SJSA1 (cell line): ENCODE data around the gene CTIF. TPM values are rescaled to one million over a fixed set of nuclear protein-coding genes. Genes with fewer than 3 reads are reported as not detected.
A peak's percentile ranks its signal among the peaks of the same experiment; 100 is the strongest.

Experiments
- DNase-seq, 2 experiments: peaks; one replicate each; pipeline ENCODE4 v3.0.0-alpha.2; 2015 to 2020; ENCODE audit warnings: low spot score in 2 of 2, low read depth in 1 of 2
- H3K27ac ChIP-seq: fragments of 250-450 bp; sonication (Bioruptor Pico); 2 replicates; pipeline ENCODE4 v1.5.1; 2020; ENCODE audit warnings: mild to moderate bottlenecking, moderate library complexity
- H3K27me3 ChIP-seq: fragments of 250-450 bp; sonication (Bioruptor Pico); replicated peaks from 2 replicates; pipeline ENCODE4 v1.5.1; 2020; ENCODE audit warnings: mild to moderate bottlenecking, moderate library complexity
- H3K36me3 ChIP-seq: fragments of 250-450 bp; sonication (Bioruptor Pico); 2 replicates; pipeline ENCODE4 v1.5.1; 2020; ENCODE audit warnings: mild to moderate bottlenecking
- H3K4me1 ChIP-seq: fragments of 250-450 bp; sonication (Bioruptor Pico); replicated peaks from 2 replicates; pipeline ENCODE4 v1.6.1; 2021; ENCODE audit warnings: mild to moderate bottlenecking
- H3K4me3 ChIP-seq: fragments of 250-450 bp; sonication (Bioruptor Pico); 2 replicates; pipeline ENCODE4 v1.5.1; 2020; ENCODE audit warnings: mild to moderate bottlenecking
- H3K9me3 ChIP-seq: fragments of 250-450 bp; sonication (Bioruptor Pico); replicated peaks from 2 replicates; pipeline ENCODE4 v1.5.1; 2020; ENCODE audit warnings: mild to moderate bottlenecking
- total RNA-seq: library from RNA; depleted of rRNA; stranded (reverse); fragments of >200 nt; shearing (Covaris generic); gene quantifications from 2 replicates; pipeline ENCODE4 v1.2.3, GENCODE V29; 2014

CTIF gene
- total RNA-seq, 1 experiment from 2014 or later: 91.5 TPM

DNA sequence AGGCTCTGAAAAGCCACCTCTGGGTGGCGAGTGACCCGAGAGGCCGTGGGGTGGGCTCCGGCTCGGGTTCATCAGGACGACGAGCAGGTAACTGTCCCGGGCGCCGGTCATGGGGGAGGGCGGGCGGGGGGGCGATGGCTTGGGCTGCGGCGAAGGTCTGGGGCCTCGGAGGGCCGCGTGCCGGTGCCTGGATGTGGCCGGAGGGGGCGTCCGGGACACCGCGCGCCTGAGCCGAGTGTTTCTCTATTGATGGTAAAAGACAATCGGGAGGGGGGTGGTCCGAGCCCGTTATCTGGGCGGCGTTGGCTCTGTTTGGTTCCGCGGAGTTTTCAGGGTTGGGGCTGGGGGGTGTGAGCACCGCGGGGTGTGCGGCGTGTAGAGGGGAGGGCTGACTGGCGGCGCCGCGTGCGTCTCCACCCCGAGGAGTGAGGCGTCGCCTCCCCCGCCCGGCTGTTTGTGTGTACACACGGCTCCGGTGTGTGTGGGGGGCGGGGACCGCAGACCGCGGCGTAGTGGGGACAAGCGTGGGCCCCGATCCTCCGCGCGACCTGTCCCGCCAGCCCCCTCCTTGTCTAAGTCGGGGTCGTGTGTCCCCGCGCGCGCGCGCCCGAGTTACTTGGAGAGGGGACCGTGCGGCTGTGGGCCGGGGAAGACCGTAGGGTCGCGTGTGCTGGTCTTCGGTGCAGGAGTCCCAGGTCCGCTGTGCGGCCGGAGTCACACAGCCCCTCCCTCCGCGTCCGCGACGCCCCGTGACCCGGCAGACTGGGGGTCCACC, 1.6 kb downstream of the CTIF start:
- Histone ChIP-seq H3K9me3 (0 out of 2 replicates have a peak, but pooled peaks cover 2% of the 10 kb centered on the region), H3K4me1 (peaks cover 69% of the 10 kb centered on the region), H3K27ac (peak overlapping the region; percentile 74), H3K36me3 (peaks cover 52% of the 10 kb centered on the region), H3K4me3 (peak overlapping the region; percentile 79), H3K27me3 (no peaks in the 10 kb centered on the region)
- DNase-seq: peak; percentile 86 to 89

DNA sequence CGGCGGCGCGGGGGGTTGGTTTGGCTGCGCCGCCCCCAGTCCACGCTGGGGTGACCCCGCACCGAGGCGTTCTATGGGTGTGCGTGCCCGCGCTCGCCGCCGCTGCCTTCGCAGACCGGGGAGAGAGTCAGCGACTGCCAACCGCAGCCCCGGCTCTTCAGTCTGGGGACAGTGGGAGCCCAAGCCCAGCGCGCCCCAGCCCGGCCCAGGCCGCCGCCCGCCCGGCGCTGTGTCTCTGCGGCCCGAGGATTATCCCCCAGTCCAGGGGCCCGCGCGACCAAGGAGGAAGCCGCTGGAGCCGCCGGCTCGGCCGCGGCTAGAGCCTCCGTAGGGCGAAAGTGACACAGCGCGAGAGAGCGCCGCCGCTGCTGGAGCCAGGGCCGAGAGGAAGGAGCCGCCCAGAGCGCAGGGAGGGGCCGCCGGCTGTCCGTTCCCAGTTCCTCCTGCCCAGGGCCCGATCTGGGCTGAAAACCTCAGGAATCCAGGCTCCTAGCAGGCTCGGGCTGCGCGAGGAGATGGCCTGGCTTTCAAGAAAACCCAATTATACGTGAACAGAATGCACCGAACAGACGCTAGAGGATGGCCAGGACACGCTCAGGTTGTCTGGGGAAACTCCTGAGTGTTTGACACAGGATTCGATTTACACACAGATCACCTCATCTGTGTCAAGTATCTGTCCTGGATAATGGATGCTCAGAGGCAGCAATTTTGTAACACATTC, 2.4 kb downstream of the CTIF start:
- H3K4me3 ChIP-seq: peak overlapping the region; percentile 79

DNA sequence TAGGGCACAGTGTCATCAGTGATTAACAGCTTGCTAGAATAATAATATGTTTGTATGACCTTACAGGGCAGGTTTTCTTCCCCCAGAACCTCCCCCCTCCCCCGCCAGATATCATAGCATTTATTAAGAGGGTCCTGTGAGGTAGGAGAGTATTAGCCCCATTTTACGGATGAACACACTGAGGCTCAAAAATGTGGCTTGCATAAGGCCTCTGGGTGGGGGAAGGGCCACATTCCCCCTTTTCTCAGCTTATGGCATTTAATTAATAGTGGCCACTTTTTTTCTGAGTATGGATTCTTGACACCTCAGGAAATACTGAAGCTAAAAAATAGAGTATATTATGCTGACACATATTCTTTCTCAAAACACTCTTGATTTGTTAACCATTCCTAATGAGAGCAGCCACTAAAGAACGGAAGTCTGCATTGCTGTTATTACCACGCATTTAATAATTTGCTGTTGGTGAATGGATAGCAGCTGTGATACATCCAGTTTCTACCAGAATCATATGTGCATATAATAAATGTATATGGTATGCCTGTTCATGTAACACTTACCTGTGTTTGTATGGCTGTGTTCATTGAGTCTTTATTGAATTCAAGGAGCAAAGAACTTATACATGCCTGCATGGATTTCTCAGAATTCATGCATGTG, 3.0 kb downstream of the CTIF start:
- peaks cover 71% of the 10 kb centered on the region for H3K4me1 ChIP-seq
- no peaks in the 10 kb centered on the region for H3K27me3 ChIP-seq
- peak overlapping the region; percentile 79 for H3K4me3 ChIP-seq
- H3K9me3 ChIP-seq: 0 out of 2 replicates have a peak, but pooled peaks cover 2% of the 10 kb centered on the region
- H3K27ac ChIP-seq: peak overlapping the region; percentile 74
- no peak for DNase-seq
- peaks cover 52% of the 10 kb centered on the region for H3K36me3 ChIP-seq

More for the DNA sequence above, 2.4 kb downstream of the CTIF start:
- Histone ChIP-seq H3K27ac (peak overlapping the region; percentile 74), H3K36me3 (peaks cover 52% of the 10 kb centered on the region), H3K4me1 (peaks cover 69% of the 10 kb centered on the region), H3K27me3 (no peaks in the 10 kb centered on the region), H3K9me3 (0 out of 2 replicates have a peak, but pooled peaks cover 2% of the 10 kb centered on the region)
- peak; percentile 84 to 86 for DNase-seq

DNA sequence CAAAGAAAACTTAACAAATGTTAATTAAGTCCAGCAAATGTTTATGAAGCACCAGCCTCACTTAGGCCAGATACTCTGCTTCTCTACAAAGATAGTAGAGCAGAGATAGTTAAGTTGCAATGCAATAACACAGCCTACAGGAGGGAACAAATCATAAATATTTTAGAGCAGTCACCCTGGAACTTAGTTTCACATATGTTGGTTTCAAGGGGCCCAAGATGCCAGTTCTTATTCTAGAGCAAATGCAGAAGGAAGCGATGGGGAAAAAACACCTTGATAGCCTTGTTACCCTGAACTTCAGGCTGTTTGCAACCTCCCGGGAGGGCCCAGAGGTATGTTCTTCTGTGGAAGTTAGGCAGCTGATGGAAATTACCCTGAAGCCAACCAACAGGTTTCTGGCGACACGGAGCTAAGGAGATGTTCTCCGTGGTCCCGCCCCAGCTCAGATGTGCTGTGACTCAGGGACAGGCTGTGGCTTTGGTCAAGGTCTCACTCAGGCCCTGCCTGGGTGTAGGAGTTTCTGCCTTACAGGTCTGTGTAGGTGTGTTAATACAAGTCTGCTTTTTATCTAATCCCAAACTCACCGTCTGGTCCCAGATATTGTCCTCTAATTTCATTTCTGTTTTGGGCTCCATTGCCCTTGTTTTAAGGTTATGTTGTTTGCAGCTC, 3.8 kb downstream of the CTIF start:
- peak in 1 of 2 experiments; percentile 28 for DNase-seq
- H3K36me3 ChIP-seq: peaks cover 58% of the 10 kb centered on the region
- no peaks in the 10 kb centered on the region for H3K27me3 ChIP-seq
- 0 out of 2 replicates have a peak, but pooled peaks cover 2% of the 10 kb centered on the region for H3K9me3 ChIP-seq
- no peak overlapping the region for H3K4me3 ChIP-seq
- peaks cover 79% of the 10 kb centered on the region for H3K4me1 ChIP-seq
- no peak overlapping the region for H3K27ac ChIP-seq

DNA sequence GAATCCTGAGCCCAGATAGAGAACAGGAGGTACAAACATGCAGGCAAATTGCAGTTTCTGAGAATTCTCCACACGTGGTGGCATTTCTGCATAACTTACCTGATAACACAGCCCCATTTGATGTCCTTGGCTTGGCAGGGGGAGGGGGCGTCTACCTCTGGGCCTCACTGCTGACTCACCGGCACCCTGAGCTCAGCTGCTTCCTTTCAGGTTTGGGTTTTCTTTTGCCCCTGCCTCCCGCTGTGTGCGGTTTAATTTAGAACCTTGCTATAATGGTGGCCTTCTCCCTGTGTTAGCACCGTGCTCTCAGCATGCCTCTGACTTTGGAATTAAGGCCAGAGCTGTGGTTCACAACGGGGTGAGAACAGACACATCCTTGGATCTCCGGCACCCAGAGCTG, 4.4 kb downstream of the CTIF start:
- Histone ChIP-seq H3K27ac (peak overlapping the region; percentile 7; the same call in 1 of the 2 replicates), H3K4me1 (peaks cover 81% of the 10 kb centered on the region), H3K9me3 (0 out of 2 replicates have a peak, but pooled peaks cover 2% of the 10 kb centered on the region), H3K27me3 (no peaks in the 10 kb centered on the region), H3K36me3 (peaks cover 59% of the 10 kb centered on the region), H3K4me3 (no peak overlapping the region)
- peak in 1 of 2 experiments; percentile 25 for DNase-seq

DNA sequence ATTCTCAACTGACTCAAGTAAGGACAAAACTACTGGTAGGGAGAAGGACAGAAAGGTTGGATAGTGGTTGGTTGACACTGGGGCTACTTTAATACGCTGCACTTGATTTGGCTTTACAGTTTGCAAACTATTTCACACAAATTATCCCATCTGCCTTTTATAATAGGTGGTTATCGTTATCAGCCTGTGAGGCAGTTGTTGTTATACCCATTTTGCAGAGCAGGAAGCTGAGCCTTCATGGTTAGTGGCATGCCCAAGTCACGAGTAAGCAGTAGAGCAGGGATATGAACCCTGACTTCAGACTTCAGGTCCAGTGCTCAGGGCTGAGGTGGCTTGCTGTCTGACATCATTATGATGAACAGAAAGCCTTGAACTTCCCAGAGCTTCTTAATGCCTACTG, 5.3 kb downstream of the CTIF start:
- H3K27ac ChIP-seq: peak overlapping the region; percentile 7; the same call in 1 of the 2 replicates
- 0 out of 2 replicates have a peak, but pooled peaks cover 2% of the 10 kb centered on the region for H3K9me3 ChIP-seq
- no peaks in the 10 kb centered on the region for H3K27me3 ChIP-seq
- peaks cover 85% of the 10 kb centered on the region for H3K4me1 ChIP-seq
- no peak overlapping the region for H3K4me3 ChIP-seq
- peaks cover 68% of the 10 kb centered on the region for H3K36me3 ChIP-seq
- DNase-seq: no peak

DNA sequence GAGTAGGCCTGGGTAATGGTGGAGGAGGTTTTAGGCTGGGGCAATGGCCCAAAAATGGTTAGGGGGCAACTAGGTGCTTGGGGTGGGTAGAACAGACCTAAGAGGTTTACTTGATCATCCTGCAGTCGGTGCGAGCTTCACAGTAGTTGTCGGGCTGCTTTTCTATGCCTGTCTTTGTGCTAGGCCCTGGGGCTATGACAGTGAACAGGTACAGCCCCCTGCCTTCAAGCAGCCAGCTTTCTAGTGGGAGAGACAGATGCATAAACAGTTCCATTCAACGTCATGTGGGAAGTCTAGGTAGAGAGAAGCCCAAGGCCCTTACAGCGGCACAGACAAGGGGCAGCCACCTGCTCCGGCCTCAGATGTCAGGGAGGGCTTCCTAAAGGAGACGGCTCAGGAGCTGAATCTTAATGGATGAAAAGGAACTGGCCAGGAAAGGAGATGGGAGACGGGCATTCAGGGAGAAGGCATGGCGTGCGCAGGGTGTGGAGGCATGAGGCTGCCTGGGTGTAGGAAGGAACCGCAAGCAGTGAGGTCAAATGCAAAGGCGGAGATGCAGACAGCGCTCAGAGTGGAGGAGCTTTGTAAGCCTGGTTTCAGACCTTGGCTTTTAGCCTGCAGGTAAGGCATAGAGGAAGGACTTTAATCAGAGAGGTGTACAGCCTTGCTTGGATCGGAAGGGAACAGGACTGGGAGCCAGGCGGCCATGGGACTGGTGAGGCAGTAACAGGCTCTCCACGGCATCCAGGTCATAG, 6.0 kb downstream of the CTIF start:
- H3K36me3 ChIP-seq: peaks cover 68% of the 10 kb centered on the region
- no peak overlapping the region for H3K4me3 ChIP-seq
- 0 out of 2 replicates have a peak, but pooled peaks cover 2% of the 10 kb centered on the region for H3K9me3 ChIP-seq
- no peak for DNase-seq
- no peaks in the 10 kb centered on the region for H3K27me3 ChIP-seq
- H3K27ac ChIP-seq: peak overlapping the region; percentile 89
- H3K4me1 ChIP-seq: peaks cover 89% of the 10 kb centered on the region

DNA sequence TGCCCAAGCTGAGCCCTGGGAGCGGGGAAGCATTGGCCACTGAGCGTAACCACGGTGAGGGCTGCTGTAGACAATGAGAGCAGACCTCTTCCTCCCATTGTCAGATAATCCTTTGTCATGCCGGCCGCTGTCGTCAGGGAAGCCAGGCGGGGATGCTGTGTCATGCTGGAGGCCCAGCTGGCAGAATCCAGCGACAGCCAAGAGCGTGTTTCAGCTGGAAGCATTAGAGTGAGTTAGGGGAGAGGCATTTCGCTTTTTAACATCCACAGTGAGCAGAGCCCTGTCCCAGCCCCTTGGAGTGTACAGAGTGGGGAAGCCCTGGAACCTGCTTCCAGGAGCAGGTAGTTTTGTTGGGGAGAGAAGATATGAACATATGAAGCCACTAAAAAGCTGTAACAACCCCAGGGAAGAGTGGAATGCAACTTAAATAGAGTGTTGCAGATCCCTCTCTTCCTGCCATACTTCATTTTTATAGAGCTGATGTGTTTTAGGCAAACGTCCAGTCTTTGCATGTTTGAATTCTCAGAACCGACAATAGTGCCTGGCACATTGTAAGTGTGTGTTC, 7.0 kb downstream of the CTIF start:
- Histone ChIP-seq H3K4me1 (peaks cover 86% of the 10 kb centered on the region), H3K9me3 (no peaks in the 10 kb centered on the region), H3K4me3 (no peak overlapping the region), H3K36me3 (peaks cover 71% of the 10 kb centered on the region), H3K27me3 (no peaks in the 10 kb centered on the region), H3K27ac (peak overlapping the region; percentile 89)
- peak; percentile 87 to 90 for DNase-seq

DNA sequence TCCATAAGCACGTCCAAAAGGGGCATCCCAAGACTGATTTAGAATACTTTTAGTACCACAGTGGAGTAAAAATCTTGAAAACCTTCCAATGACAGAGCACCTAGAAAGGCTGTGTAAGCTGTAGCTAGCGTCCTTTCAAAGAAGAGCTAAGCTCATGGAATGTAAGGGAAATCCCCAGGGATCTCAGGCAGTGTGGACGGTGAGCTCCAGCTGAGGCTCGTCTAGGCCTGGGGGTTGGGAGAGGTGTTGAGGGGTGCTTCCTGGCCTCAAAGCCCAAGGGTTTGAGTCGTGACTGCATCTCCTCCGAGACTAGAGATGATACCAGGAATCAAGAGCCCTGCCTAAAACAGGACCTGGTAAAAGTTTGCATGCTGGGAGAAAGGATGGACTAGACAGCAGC, 7.6 kb downstream of the CTIF start:
- Histone ChIP-seq H3K27ac (peak overlapping the region; percentile 89), H3K4me3 (no peak overlapping the region), H3K36me3 (peaks cover 71% of the 10 kb centered on the region), H3K4me1 (peaks cover 80% of the 10 kb centered on the region), H3K27me3 (no peaks in the 10 kb centered on the region), H3K9me3 (no peaks in the 10 kb centered on the region)
- peak; percentile 64 to 67 for DNase-seq

DNA sequence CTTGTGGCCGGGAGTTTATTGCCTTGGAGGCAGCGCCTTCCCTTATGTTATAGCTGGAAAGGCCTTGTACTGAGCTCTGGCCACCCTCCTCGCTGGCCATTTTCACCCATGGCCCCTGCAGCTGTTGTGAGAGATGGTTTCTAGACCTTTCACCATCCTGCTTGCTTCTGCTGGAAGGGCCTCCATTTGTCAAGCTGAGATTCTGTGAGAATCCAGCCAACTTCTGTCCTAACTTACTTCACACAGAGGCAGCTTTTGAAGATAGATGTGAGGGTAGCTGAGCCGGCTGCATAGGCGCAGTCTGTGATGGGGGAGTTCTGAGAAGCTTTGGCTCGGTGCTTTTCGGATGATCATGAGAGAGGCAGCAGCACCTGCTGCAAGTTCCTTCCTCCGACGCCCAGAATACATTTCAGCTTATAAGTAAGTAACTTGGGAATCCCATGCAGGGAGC, 8.7 kb downstream of the CTIF start:
- peak overlapping the region; percentile 89 for H3K27ac ChIP-seq
- H3K4me3 ChIP-seq: no peak overlapping the region
- H3K27me3 ChIP-seq: no peaks in the 10 kb centered on the region
- DNase-seq: no peak
- H3K4me1 ChIP-seq: peaks cover 69% of the 10 kb centered on the region
- no peaks in the 10 kb centered on the region for H3K9me3 ChIP-seq
- H3K36me3 ChIP-seq: peaks cover 71% of the 10 kb centered on the region

DNA sequence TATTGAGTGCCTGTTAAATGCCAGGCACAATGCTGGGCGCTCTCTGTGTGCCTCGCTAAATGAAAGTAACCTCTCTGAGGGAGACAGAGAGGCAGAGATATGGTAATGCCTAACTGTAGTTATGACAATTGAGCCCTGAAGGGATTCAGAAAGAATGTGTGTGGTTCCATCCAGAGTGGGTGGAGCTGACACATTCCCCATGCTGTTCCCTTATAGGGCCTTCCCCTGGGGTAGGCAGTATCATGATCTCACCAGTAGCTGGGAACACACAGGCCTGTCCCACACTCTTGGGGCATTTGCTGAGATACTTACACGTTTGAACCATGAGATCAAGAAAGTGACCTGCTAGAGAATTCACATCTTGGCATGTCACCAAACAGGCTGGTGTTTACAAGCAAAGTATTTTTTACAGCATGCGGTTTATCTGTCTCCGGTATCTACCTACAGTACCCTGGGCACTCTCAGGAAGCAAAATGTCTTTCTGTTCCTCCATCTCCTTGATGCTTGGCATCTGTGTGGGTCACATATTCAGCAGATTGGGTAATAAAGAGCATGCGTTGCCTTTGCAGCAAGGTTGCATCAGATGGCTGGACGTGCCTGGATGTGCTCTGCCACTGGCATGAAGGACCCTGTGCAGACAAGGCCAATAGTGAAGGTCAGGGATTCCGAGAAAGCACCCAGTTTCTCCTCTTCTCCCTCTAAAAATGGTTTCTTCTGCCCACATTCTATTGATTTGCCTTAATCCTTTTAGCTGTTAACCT, 9.4 kb downstream of the CTIF start:
- Histone ChIP-seq H3K4me3 (no peak overlapping the region), H3K27ac (peak overlapping the region; percentile 89), H3K9me3 (no peaks in the 10 kb centered on the region), H3K4me1 (peaks cover 62% of the 10 kb centered on the region), H3K27me3 (no peaks in the 10 kb centered on the region), H3K36me3 (peaks cover 71% of the 10 kb centered on the region)
- peak; percentile 89 to 93 for DNase-seq

DNA sequence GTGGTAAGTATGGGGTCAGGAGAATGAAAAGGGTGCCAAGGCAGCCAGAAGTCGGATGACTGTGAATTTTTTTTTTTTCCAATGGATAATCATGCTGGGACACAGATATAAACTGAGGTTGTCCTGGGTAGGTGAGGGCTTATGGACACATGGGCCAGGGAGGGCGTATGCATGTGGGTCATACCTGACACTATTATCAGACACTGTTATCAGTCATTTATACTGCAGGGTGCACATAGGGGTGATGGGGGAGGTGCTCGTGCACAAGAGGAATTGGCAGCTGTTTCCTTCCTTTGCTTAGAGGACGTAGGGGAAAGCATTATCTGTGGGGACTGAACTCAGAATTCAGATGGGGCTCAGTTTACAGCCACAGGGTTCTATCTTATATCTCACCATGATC, 10.1 kb downstream of the CTIF start:
- Histone ChIP-seq H3K27me3 (no peaks in the 10 kb centered on the region), H3K4me3 (no peak overlapping the region), H3K4me1 (peaks cover 55% of the 10 kb centered on the region), H3K36me3 (peaks cover 67% of the 10 kb centered on the region), H3K9me3 (no peaks in the 10 kb centered on the region), H3K27ac (peak overlapping the region; percentile 89)
- DNase-seq: no peak
